ENCODE results near the gene CPNE9. TPM values are rescaled to one million over a fixed set of nuclear protein-coding genes. Genes with fewer than 3 reads are reported as not detected.

The CPNE9 gene
- polyA plus RNA-seq, 1 of the 3 experiments (the other 2 are of a cell fraction): 0.03 TPM

Other genes with a start within 250 kb of the CPNE9 start
- 0.39 and 0.91 TPM in 2 replicates for gene LHFPL4, start 150.0 kb upstream of the CPNE9 start, polyA plus RNA-seq (2012; rRNA removed)
- gene MTMR14, start 54.3 kb upstream of the CPNE9 start, polyA plus RNA-seq (2012; rRNA removed): 29.3 and 37.1 TPM in 2 replicates
- 12.0 and 13.0 TPM in 2 replicates for gene BRPF1, start 27.9 kb downstream of the CPNE9 start, polyA plus RNA-seq (2012; rRNA removed)
- gene OGG1, start 46.1 kb downstream of the CPNE9 start, polyA plus RNA-seq (2012; rRNA removed): 26.8 and 30.9 TPM in 2 replicates
- gene CAMK1, start 66.1 kb downstream of the CPNE9 start, polyA plus RNA-seq (2012; rRNA removed): 44.9 and 47.1 TPM in 2 replicates
- gene TADA3, start 88.6 kb downstream of the CPNE9 start, polyA plus RNA-seq (2012; rRNA removed): 84.1 and 102 TPM in 2 replicates
- gene ARPC4, start 89.2 kb downstream of the CPNE9 start, polyA plus RNA-seq (2012; rRNA removed): 220 and 233 TPM in 2 replicates
- gene TTLL3, start 106.4 kb downstream of the CPNE9 start, polyA plus RNA-seq (2012; rRNA removed): 41.6 and 51.9 TPM in 2 replicates
- gene RPUSD3, start 140.2 kb downstream of the CPNE9 start, polyA plus RNA-seq (2012; rRNA removed): 43.4 and 48.0 TPM in 2 replicates
- gene CIDEC, start 176.4 kb downstream of the CPNE9 start, polyA plus RNA-seq (2012; rRNA removed): 0.11 TPM in 1 of 2 replicates, not detected in the other
- 40.9 and 41.6 TPM in 2 replicates for gene JAGN1, start 186.8 kb downstream of the CPNE9 start, polyA plus RNA-seq (2012; rRNA removed)
- gene IL17RE, start 199.0 kb downstream of the CPNE9 start, polyA plus RNA-seq (2012; rRNA removed): 0.76 and 0.95 TPM in 2 replicates
- 17.3 and 17.9 TPM in 2 replicates for gene IL17RC, start 213.3 kb downstream of the CPNE9 start, polyA plus RNA-seq (2012; rRNA removed)
- gene CRELD1, start 230.0 kb downstream of the CPNE9 start, polyA plus RNA-seq (2012; rRNA removed): 77.6 and 86.9 TPM in 2 replicates
- gene PRRT3, start 248.6 kb downstream of the CPNE9 start, polyA plus RNA-seq (2012; rRNA removed): 3.9 and 5.5 TPM in 2 replicates